Right lobe of liver (tissue), 4 donors: ENCODE measurements around the gene CD3E.

ENCODE experiments used
- POLR2A ChIP-seq: fragments of 450-650 bp; IDR thresholded peaks from one replicate; pipeline ENCODE4 v1.6.1; 2017; ENCODE audit warnings: antibody characterized with exemption, mild to moderate bottlenecking
- TF ChIP-seq, protein P1 (sequence below), 4 donors: fragments of 200-600 bp in 3 of 4; fragments of 450-650 bp in 1 of 4; IDR thresholded peaks; one replicate each; pipeline versions ENCODE4 v1.5.1 to v1.8.0; 2016 to 2022; ENCODE audit warnings: antibody characterized with exemption in 4 of 4, mild to moderate bottlenecking in 2 of 4
- donor health status: DM: no; HTN: no; CAD: no.
- donor health status: DM: no; HTN: no; CAD: no.
- donor health status: DM: no; HTN: yes; CAD: no.

DNA sequence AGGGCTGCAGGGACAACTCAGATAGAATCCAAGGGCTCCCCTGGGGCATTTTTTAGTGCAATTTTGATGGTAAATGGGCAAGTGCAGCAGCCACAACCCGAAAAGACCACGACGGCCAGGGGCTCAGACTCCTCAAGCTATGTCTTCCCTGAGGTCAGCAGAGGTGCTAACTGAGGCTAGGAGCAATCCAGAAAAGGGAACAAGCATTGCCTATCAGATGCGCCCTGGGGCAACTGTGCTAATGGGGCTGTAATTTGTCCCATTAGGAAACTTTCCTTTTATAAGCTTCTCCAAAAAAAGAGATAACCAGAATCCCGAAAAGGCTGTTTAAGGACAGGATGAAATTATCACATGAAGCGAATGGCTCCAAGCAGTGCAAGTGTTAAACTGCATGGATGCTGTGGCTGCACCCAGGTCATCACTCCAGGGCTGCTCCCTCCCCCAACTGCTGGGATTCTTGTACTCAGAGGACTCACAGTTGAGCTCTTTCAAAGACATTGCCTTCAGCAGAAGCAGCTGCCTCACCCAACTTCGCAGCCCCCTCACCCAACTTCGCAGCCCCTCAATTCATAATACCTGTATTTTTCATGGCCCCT, 2.8 kb upstream of the CD3E start:
- TF ChIP-seq, protein P1, sequence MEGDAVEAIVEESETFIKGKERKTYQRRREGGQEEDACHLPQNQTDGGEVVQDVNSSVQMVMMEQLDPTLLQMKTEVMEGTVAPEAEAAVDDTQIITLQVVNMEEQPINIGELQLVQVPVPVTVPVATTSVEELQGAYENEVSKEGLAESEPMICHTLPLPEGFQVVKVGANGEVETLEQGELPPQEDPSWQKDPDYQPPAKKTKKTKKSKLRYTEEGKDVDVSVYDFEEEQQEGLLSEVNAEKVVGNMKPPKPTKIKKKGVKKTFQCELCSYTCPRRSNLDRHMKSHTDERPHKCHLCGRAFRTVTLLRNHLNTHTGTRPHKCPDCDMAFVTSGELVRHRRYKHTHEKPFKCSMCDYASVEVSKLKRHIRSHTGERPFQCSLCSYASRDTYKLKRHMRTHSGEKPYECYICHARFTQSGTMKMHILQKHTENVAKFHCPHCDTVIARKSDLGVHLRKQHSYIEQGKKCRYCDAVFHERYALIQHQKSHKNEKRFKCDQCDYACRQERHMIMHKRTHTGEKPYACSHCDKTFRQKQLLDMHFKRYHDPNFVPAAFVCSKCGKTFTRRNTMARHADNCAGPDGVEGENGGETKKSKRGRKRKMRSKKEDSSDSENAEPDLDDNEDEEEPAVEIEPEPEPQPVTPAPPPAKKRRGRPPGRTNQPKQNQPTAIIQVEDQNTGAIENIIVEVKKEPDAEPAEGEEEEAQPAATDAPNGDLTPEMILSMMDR (IDR thresholded peaks at IDR 0.05) = no peak
- TF ChIP-seq POLR2A = no peak
